H9 (cell line): ENCODE results near the gene CENPQ. TPM values are rescaled to one million over a fixed set of nuclear protein-coding genes. Genes with fewer than 3 reads are reported as not detected.

Experiments used
- DNase-seq: peaks from one replicate; pipeline ENCODE4 v3.0.0-alpha.2; 2017
- H2AFZ ChIP-seq: one replicate; pipeline ENCODE4 v1.6.1; 2013; ENCODE audit warnings: mild to moderate bottlenecking, low read length, control low read depth, moderate library complexity
- H2AK5ac ChIP-seq: 2 replicates; pipeline ENCODE4 v1.6.1; 2013; ENCODE audit warnings: low read length, control low read depth, mixed read lengths; ENCODE audit not compliant: insufficient read length
- H2BK120ac ChIP-seq: one replicate; pipeline ENCODE4 v1.6.1; 2013; ENCODE audit warnings: low read depth, mild to moderate bottlenecking, low read length, control low read depth, inconsistent platforms; ENCODE audit not compliant: poor library complexity, severe bottlenecking
- H2BK12ac ChIP-seq: 2 replicates; pipeline ENCODE4 v1.6.1; 2013; ENCODE audit warnings: low read length, control low read depth, mixed read lengths, low read depth; ENCODE audit not compliant: insufficient read length
- H2BK15ac ChIP-seq: 2 replicates; pipeline ENCODE4 v1.6.1; 2013; ENCODE audit warnings: low read depth, low read length, control low read depth
- H2BK20ac ChIP-seq: one replicate; pipeline ENCODE4 v1.6.1; 2013; ENCODE audit warnings: low read depth, mild to moderate bottlenecking, low read length, control low read depth, inconsistent platforms; ENCODE audit not compliant: poor library complexity, severe bottlenecking
- H2BK5ac ChIP-seq: 2 replicates; pipeline ENCODE4 v1.6.1; 2013; ENCODE audit warnings: low read length, control low read depth, mixed read lengths; ENCODE audit not compliant: insufficient read length
- H3K14ac ChIP-seq: 2 replicates; pipeline ENCODE4 v1.6.1; 2013; ENCODE audit warnings: low read length, control low read depth; ENCODE audit not compliant: insufficient read depth
- H3K18ac ChIP-seq: 2 replicates; pipeline ENCODE4 v1.6.1; 2013; ENCODE audit warnings: low read depth, mild to moderate bottlenecking, mixed read lengths, low read length, control low read depth; ENCODE audit not compliant: insufficient read length
- H3K23ac ChIP-seq: 2 replicates; pipeline ENCODE4 v1.6.1; 2013; ENCODE audit warnings: low read length, control low read depth, mixed read lengths, low read depth; ENCODE audit not compliant: insufficient read length
- H3K23me2 ChIP-seq: 2 replicates; pipeline ENCODE4 v1.6.1; 2013; ENCODE audit warnings: low read depth, mild to moderate bottlenecking, mixed read lengths, low read length, control low read depth; ENCODE audit not compliant: insufficient read length, poor library complexity, severe bottlenecking
- H3K27ac ChIP-seq: 2 replicates; pipeline ENCODE4 v1.5.1; 2013; ENCODE audit warnings: low read length, control low read depth, mixed read lengths, low read depth; ENCODE audit not compliant: insufficient read length
- H3K27me3 ChIP-seq: 2 replicates; pipeline ENCODE4 v1.6.1; 2013; ENCODE audit warnings: low read length, control low read depth, inconsistent platforms; ENCODE audit not compliant: insufficient read depth
- H3K4ac ChIP-seq: 2 replicates; pipeline ENCODE4 v1.6.1; 2013; ENCODE audit warnings: low read depth, mild to moderate bottlenecking, control low read depth, inconsistent platforms, low read length, moderate library complexity
- H3K4me1 ChIP-seq: 2 replicates; pipeline ENCODE4 v1.6.1; 2013; ENCODE audit warnings: low read length, control low read depth, inconsistent platforms; ENCODE audit not compliant: insufficient read depth
- H3K4me2 ChIP-seq: 2 replicates; pipeline ENCODE4 v1.6.1; 2013; ENCODE audit warnings: low read length, control low read depth, mixed read lengths; ENCODE audit not compliant: insufficient read length, insufficient read depth
- H3K56ac ChIP-seq: 2 replicates; pipeline ENCODE4 v1.6.1; 2013; ENCODE audit warnings: low read depth, mild to moderate bottlenecking, mixed read lengths, low read length, control low read depth; ENCODE audit not compliant: insufficient read length
- H3K79me1 ChIP-seq: 2 replicates; pipeline ENCODE4 v1.6.1; 2013; ENCODE audit warnings: low read depth, mild to moderate bottlenecking, moderate library complexity, low read length, control low read depth, inconsistent platforms; ENCODE audit not compliant: insufficient read depth, poor library complexity, severe bottlenecking
- H3K79me2 ChIP-seq: 2 replicates; pipeline ENCODE4 v1.6.1; 2013; ENCODE audit warnings: low read length, control low read depth, inconsistent platforms; ENCODE audit not compliant: insufficient read depth
- H3K9ac ChIP-seq: 2 replicates; pipeline ENCODE4 v1.6.1; 2013; ENCODE audit warnings: low read length, control low read depth, mixed read lengths; ENCODE audit not compliant: insufficient read length; ENCODE audit errors: extremely low read depth
- H3K9me3 ChIP-seq: one replicate; pipeline ENCODE4 v1.6.1; 2013; ENCODE audit warnings: low read depth, low read length, inconsistent platforms; ENCODE audit not compliant: control insufficient read depth
- H3T11ph ChIP-seq: one replicate; pipeline ENCODE4 v1.6.1; 2013; ENCODE audit warnings: mild to moderate bottlenecking, low read length, control low read depth, inconsistent platforms
- H4K20me1 ChIP-seq: one replicate; pipeline ENCODE4 v1.6.1; 2013; ENCODE audit not compliant: control insufficient read depth, insufficient read length, insufficient read depth
- H4K5ac ChIP-seq: 2 replicates; pipeline ENCODE4 v1.6.1; 2013; ENCODE audit warnings: low read depth, mild to moderate bottlenecking, mixed read lengths, low read length, control low read depth; ENCODE audit not compliant: insufficient read length
- H4K8ac ChIP-seq: replicated peaks from 2 replicates; pipeline ENCODE4 v1.6.1; 2013; ENCODE audit warnings: low read length, control low read depth, mixed read lengths, low read depth; ENCODE audit not compliant: insufficient read length
- H4K91ac ChIP-seq: 2 replicates; pipeline ENCODE4 v1.6.1; 2013; ENCODE audit warnings: low read depth, mild to moderate bottlenecking, moderate library complexity, mixed read lengths, low read length, control low read depth; ENCODE audit not compliant: insufficient read length
- H3K27ac Mint-ChIP-seq, 3 experiments: 2 replicates in 2 of 3; 3 replicates in 1 of 3; pipeline ENCODE4 v1.8.0; 2020 to 2021; ENCODE audit warnings: mixed read lengths in 3 of 3, mild to moderate bottlenecking in 1 of 3, moderate library complexity in 1 of 3
- H3K27me3 Mint-ChIP-seq: 2 replicates; pipeline ENCODE4 v1.8.0; 2021; ENCODE audit warnings: low read depth, mild to moderate bottlenecking, moderate library complexity, mixed read lengths
- H3K36me3 Mint-ChIP-seq, 3 experiments: 2 replicates in 2 of 3; 3 replicates in 1 of 3; pipeline ENCODE4 v1.8.0; 2020 to 2021; ENCODE audit warnings: low read depth in 3 of 3, mixed read lengths in 3 of 3; ENCODE audit not compliant: insufficient read depth in 1 of 3
- H3K4me1 Mint-ChIP-seq, 2 experiments: 2 replicates each; pipeline ENCODE4 v1.8.0; 2020; ENCODE audit warnings: mixed read lengths in 2 of 2
- H3K4me3 Mint-ChIP-seq, 2 experiments: 2 replicates in 1 of 2; 3 replicates in 1 of 2; pipeline ENCODE4 v1.8.0; 2020 to 2021; ENCODE audit warnings: mild to moderate bottlenecking in 2 of 2, mixed read lengths in 2 of 2, moderate library complexity in 1 of 2
- H3K9me3 Mint-ChIP-seq, 2 experiments: 2 replicates in 1 of 2; 3 replicates in 1 of 2; pipeline ENCODE4 v1.8.0; 2020; ENCODE audit warnings: mild to moderate bottlenecking in 2 of 2, mixed read lengths in 2 of 2, moderate library complexity in 1 of 2
- CTCF ChIP-seq: fragments of 200-600 bp; sonication (generic); conservative IDR thresholded peaks from 3 replicates; pipeline ENCODE4 v1.8.0; 2021; ENCODE audit warnings: antibody characterized with exemption, mild to moderate bottlenecking
- WGBS: extraction: QIAGEN DNeasy Blood & Tissue Kit; methylation state at CpG from one replicate; pipeline ENCODE4 v1.1.7; 2013; ENCODE audit warnings: missing lambda C conversion rate, low lambda C conversion rate, mixed read lengths; ENCODE audit not compliant: insufficient read length; ENCODE audit errors: extremely low coverage; 5-methylcytosine and 5-hydroxymethylcytosine counted together
- total RNA-seq: library from RNA; stranded (reverse); gene quantifications from 2 replicates; pipeline ENCODE4 v1.2.1, GENCODE V29; 2021

CENPQ gene
- total RNA-seq, 1 experiment from 2014 or later: 15.5 TPM

DNA sequence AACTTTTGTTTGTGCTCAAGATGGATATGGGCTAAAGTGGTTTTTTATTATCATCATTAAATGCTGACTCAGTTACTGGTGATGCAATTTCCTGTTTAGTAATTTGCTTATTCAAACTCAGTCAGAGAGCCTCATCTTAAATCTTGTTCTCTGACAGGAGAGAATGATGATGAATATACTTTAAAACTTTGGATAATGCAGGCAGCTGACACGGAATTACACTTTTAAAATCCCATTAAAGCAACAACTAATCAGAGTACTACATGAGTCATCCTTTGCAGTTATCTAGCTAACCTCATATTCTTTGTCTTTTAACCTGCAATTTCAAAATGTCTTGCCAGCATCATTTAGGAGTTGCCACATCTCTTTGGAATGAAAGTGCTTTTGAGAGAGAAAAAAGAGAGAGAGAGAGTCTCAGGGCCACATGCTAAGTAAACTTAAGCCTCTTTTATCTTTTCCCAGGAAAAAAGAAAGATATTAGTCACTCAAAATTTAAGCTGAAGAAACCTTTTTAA is 78.1 kb downstream of the CENPQ start:
- H3K27ac ChIP-seq: no peak overlapping the region
- H3K9me3 ChIP-seq: no peaks in the 10 kb centered on the region
- no peak overlapping the region for H3K18ac ChIP-seq
- no CpG with 5 or more reads among the region's 1 CpG for WGBS
- H3K23ac ChIP-seq: no peak overlapping the region
- Mint-ChIP-seq H3K4me3 (no peak overlapping the region), H3K36me3 (no peaks in the 10 kb centered on the region), H3K4me1 (peaks cover 7% of the 10 kb centered on the region in 2 experiments), H3K9me3 (0 out of 5 replicates have a peak, but pooled peaks cover 0 to 5% of the 10 kb centered on the region in 2 experiments), H3K27me3 (no peaks in the 10 kb centered on the region), H3K27ac (no peak overlapping the region)
- H4K20me1 ChIP-seq: no peaks in the 10 kb centered on the region
- no peak overlapping the region for H2BK5ac ChIP-seq
- no peak overlapping the region for H3T11ph ChIP-seq
- H2AK5ac ChIP-seq: no peak overlapping the region
- no peak overlapping the region for H2BK15ac ChIP-seq
- H3K23me2 ChIP-seq: no peaks in the 10 kb centered on the region
- no peaks in the 10 kb centered on the region for H3K79me1 ChIP-seq
- no peaks in the 10 kb centered on the region for H3K27me3 ChIP-seq
- no peak overlapping the region for H2BK120ac ChIP-seq
- DNase-seq: no peak
- H2BK20ac ChIP-seq: no peak overlapping the region
- H2AFZ ChIP-seq: no peak overlapping the region
- no peak overlapping the region for H4K5ac ChIP-seq
- no peak overlapping the region for H3K4me2 ChIP-seq
- no peak overlapping the region for H4K8ac ChIP-seq
- no peak overlapping the region for H3K4ac ChIP-seq
- no peak overlapping the region for H4K91ac ChIP-seq
- no peak overlapping the region for H3K14ac ChIP-seq
- TF ChIP-seq CTCF: no peak
- H3K56ac ChIP-seq: no peak overlapping the region
- no peaks in the 10 kb centered on the region for H3K79me2 ChIP-seq
- no peak overlapping the region for H2BK12ac ChIP-seq
- no peak overlapping the region for H3K9ac ChIP-seq
- H3K4me1 ChIP-seq: no peaks in the 10 kb centered on the region
